GM12875 (cell line): Measurements from ENCODE around the gene LPP.

Experiments
- H3K4me3 ChIP-seq: one replicate; pipeline ENCODE4 v1.5.1; 2011; ENCODE audit warnings: low read depth, low read length, control low read depth
- CTCF ChIP-seq: IDR thresholded peaks from 2 replicates; pipeline ENCODE4 v1.5.1; 2011; ENCODE audit warnings: low read depth, mild to moderate bottlenecking, control low read depth, inconsistent platforms, low read length, moderate library complexity, borderline replicate concordance; ENCODE audit not compliant: insufficient read depth

The LPP gene

GRCh38 chr3:188295876-188296275 is 141.9 kb downstream of the LPP start:
- no peak overlapping the region for H3K4me3 ChIP-seq
- no peak for TF ChIP-seq CTCF

- no peak overlapping the region for H3K4me3 ChIP-seq
- TF ChIP-seq CTCF, result no peak
These were observed 143.0 kb downstream of the LPP start for GRCh38 chr3:188296761-188297612.

GRCh38 chr3:188298585-188298984 is 144.6 kb downstream of the LPP start:
- H3K4me3 ChIP-seq, result no peak overlapping the region
- TF ChIP-seq CTCF, result no peak

GRCh38 chr3:188299068-188299467 is 145.1 kb downstream of the LPP start:
- no peak for TF ChIP-seq CTCF
- H3K4me3 ChIP-seq, result no peak overlapping the region

- TF ChIP-seq CTCF, result no peak
- no peak overlapping the region for H3K4me3 ChIP-seq
These were observed 145.8 kb downstream of the LPP start for GRCh38 chr3:188299708-188300107.

- no peak overlapping the region for H3K4me3 ChIP-seq
- no peak for TF ChIP-seq CTCF
These were observed 147.2 kb downstream of the LPP start for GRCh38 chr3:188301147-188301546.

- H3K4me3 ChIP-seq, result no peak overlapping the region
- TF ChIP-seq CTCF, result no peak
These were observed 149.4 kb downstream of the LPP start for GRCh38 chr3:188303286-188303799.
